Liver (tissue), 9 donors: ENCODE measurements around the gene PPDPF. TPM values are rescaled to one million over a fixed set of nuclear protein-coding genes. Genes with fewer than 3 reads are reported as not detected.

Source experiments
- DNase-seq: peaks from one replicate; pipeline ENCODE4 v3.0.0-alpha.2; 2017; ENCODE audit warnings: low spot score
- H3K27ac ChIP-seq, 2 donors: one replicate each; pipeline ENCODE4 v1.7.0; 2013; ENCODE audit warnings: inconsistent platforms in 2 of 2, low read length in 2 of 2, control low read depth in 1 of 2, low read depth in 1 of 2, mild to moderate bottlenecking in 1 of 2
- H3K27me3 ChIP-seq, 4 donors: one replicate each; pipeline versions ENCODE4 v1.6.1 to v1.7.0; 2013; ENCODE audit warnings: low read length in 3 of 4, inconsistent platforms in 1 of 4, mild to moderate bottlenecking in 1 of 4, moderate library complexity in 1 of 4; ENCODE audit not compliant: control insufficient read depth in 4 of 4, insufficient read depth in 4 of 4
- H3K36me3 ChIP-seq, 4 donors: one replicate each; pipeline versions ENCODE4 v1.6.1 to v1.7.0; 2013; ENCODE audit warnings: low read length in 3 of 4, mild to moderate bottlenecking in 3 of 4, low read depth in 1 of 4, moderate library complexity in 1 of 4; ENCODE audit not compliant: control insufficient read depth in 4 of 4, insufficient read depth in 3 of 4
- H3K4me1 ChIP-seq, 4 donors: one replicate each; pipeline versions ENCODE4 v1.6.1 to v1.7.0; 2013; ENCODE audit warnings: low read length in 3 of 4, mild to moderate bottlenecking in 3 of 4, moderate library complexity in 1 of 4; ENCODE audit not compliant: control insufficient read depth in 4 of 4, insufficient read depth in 4 of 4
- H3K4me3 ChIP-seq, 3 donors: one replicate each; pipeline versions ENCODE4 v1.6.1 to v1.7.0; 2013; ENCODE audit warnings: low read length in 3 of 3, control low read depth in 1 of 3, low read depth in 1 of 3, mild to moderate bottlenecking in 1 of 3
- H3K9ac ChIP-seq, 2 donors: one replicate each; pipeline ENCODE4 v1.7.0; 2013; ENCODE audit warnings: low read length in 2 of 2, mild to moderate bottlenecking in 2 of 2, moderate library complexity in 2 of 2, control low read depth in 1 of 2, low read depth in 1 of 2
- H3K9me3 ChIP-seq, 4 donors: one replicate each; pipeline versions ENCODE4 v1.6.1 to v1.7.0; 2013; ENCODE audit warnings: low read length in 3 of 4; ENCODE audit not compliant: control insufficient read depth in 4 of 4
- FOXA2 ChIP-seq: IDR thresholded peaks from 2 replicates; pipeline ENCODE4 v1.6.1; 2016; ENCODE audit warnings: antibody characterized with exemption
- GABPA ChIP-seq, 2 donors: IDR thresholded peaks in 1 of 2; conservative IDR thresholded peaks in 1 of 2; 2 replicates each; pipeline ENCODE4 v1.6.1; 2016; ENCODE audit warnings: antibody characterized with exemption in 2 of 2, mild to moderate bottlenecking in 1 of 2, moderate library complexity in 1 of 2
- HNF4A ChIP-seq, 2 donors: conservative IDR thresholded peaks; 2 replicates each; pipeline ENCODE4 v1.6.1; 2016; ENCODE audit warnings: antibody characterized with exemption in 2 of 2, mild to moderate bottlenecking in 2 of 2
- HNF4G ChIP-seq: IDR thresholded peaks from 2 replicates; pipeline ENCODE4 v1.6.1; 2016; ENCODE audit warnings: antibody characterized with exemption
- JUND ChIP-seq, 2 donors: IDR thresholded peaks; 2 replicates each; pipeline ENCODE4 v1.6.1; 2016; ENCODE audit warnings: antibody characterized with exemption in 2 of 2
- NR2F2 ChIP-seq: IDR thresholded peaks from 2 replicates; pipeline ENCODE4 v1.6.1; 2016; ENCODE audit warnings: antibody characterized with exemption
- RAD21 ChIP-seq, 2 donors: IDR thresholded peaks; 2 replicates each; pipeline ENCODE4 v1.6.1; 2016; ENCODE audit warnings: antibody characterized with exemption in 2 of 2, mild to moderate bottlenecking in 2 of 2
- RXRA ChIP-seq, 2 donors: IDR thresholded peaks; 2 replicates each; pipeline ENCODE4 v1.6.1; 2017 to 2018; ENCODE audit warnings: antibody characterized with exemption in 2 of 2, mild to moderate bottlenecking in 1 of 2
- SP1 ChIP-seq: IDR thresholded peaks from 2 replicates; pipeline ENCODE4 v1.6.1; 2018; ENCODE audit warnings: antibody characterized with exemption, mild to moderate bottlenecking
- TAF1 ChIP-seq: conservative IDR thresholded peaks from 2 replicates; pipeline ENCODE4 v1.6.1; 2016; ENCODE audit warnings: antibody characterized with exemption, mild to moderate bottlenecking
- YY1 ChIP-seq: IDR thresholded peaks from 2 replicates; pipeline ENCODE4 v1.6.1; 2016; ENCODE audit warnings: antibody characterized with exemption, mild to moderate bottlenecking
- WGBS: extraction: QIAGEN DNeasy Blood & Tissue Kit; methylation state at CpG from one replicate; pipeline ENCODE4 v1.1.7; 2013; 5-methylcytosine and 5-hydroxymethylcytosine counted together
- polyA plus RNA-seq, 2 donors: library from polyadenylated mRNA; stranded (reverse) in 1 of 2; unstranded in 1 of 2; fragments of 200-250 nt in 1 of 2; fragments of >200 nt in 1 of 2; fragmentation: Nextera tagmentation in 1 of 2; extraction: Ambion mirVana in 1 of 2; gene quantifications; one replicate each; pipeline versions ENCODE4 v1.2.1 to v1.2.3, GENCODE V29; 2013 to 2015
- total RNA-seq, 2 donors: library from RNA; depleted of rRNA; stranded (reverse); fragments of >200 nt; gene quantifications; one replicate each; pipeline ENCODE4 v1.2.3, GENCODE V29; 2014
- TF ChIP-seq, protein P1 (sequence below): IDR thresholded peaks from 2 replicates; pipeline ENCODE4 v1.6.1; 2016; ENCODE audit warnings: antibody characterized with exemption
- TF ChIP-seq, protein P2 (sequence below): IDR thresholded peaks from 2 replicates; pipeline ENCODE4 v1.6.1; 2016; ENCODE audit warnings: antibody characterized with exemption
- TF ChIP-seq, protein P3 (sequence below): fragments of 150-350 bp; IDR thresholded peaks from 2 replicates; pipeline ENCODE4 v1.5.1; 2017; ENCODE audit warnings: improper control_type of control experiment, low read depth, low read length; ENCODE audit not compliant: missing input control
- TF ChIP-seq, protein P4 (sequence below): IDR thresholded peaks from 2 replicates; pipeline ENCODE4 v1.6.1; 2016; ENCODE audit warnings: antibody characterized with exemption
- TF ChIP-seq, protein P5 (sequence below): IDR thresholded peaks from 2 replicates; pipeline ENCODE4 v1.6.1; 2016; ENCODE audit warnings: antibody characterized with exemption, mild to moderate bottlenecking
- donor health status: healthy.
- donor health status: healthy.
- donor health status: healthy.
- donor health status: healthy.
- donor health status: healthy.

The PPDPF gene
- total and polyA plus RNA-seq, 4 donors: 8.3 to 196 (median 25.3) TPM

DNA sequence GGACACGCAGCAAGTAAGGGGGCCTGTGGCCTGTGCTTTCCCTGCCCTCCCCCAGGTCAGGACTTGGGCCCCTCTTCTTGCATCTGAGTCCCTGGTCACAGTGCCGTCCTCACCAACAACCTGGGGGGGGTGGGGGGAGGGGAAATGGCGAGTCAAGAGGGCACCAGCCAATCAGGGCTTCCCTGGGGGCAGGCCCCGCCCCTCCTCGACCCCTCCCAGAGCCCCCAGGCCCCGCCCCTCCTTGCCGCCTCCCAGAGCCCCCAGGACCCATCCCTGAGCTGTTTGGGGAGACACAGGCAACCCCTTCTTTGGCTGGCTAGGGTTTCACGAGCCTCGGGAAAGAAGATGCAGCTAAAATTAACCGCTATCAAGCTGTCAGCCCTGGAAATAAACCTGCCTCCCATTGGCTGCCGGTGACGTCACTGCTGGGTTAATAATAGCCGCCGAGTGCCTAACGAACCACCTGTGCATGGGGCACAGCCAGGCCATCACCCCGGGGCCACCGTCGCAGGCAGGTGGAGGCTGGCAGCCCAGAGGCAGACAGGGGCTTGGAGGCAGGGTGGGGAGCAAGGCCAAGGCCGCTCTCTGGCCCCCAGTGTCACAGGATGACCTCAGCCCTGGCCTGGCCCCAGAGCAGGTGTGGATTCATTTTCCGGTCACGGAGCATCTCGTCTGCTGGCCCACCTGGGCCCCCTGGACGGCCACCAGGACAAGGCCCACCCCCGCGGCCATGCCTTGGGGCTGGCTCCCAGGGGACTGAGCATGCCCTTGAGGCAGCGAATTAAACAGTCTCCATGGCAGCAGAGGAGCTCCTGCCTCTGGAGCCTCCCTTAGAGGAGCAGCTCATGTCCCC lies 18.5 kb upstream of the PPDPF start:
- 27% methylated on average over 26 of the region's 26 CpGs for WGBS
- Histone ChIP-seq H3K4me1 (peaks cover 0 to 6% (median 2%) of the 10 kb centered on the region in 4 donors), H3K9ac (no peak overlapping the region), H3K27ac (no peak overlapping the region), H3K9me3 (peaks cover 0 to 6% (median 4%) of the 10 kb centered on the region in 4 donors), H3K36me3 (no peaks in the 10 kb centered on the region), H3K27me3 (peaks cover 0 to 9% (median 2%) of the 10 kb centered on the region in 4 donors), H3K4me3 (no peak overlapping the region)
- TF ChIP-seq, protein P1, sequence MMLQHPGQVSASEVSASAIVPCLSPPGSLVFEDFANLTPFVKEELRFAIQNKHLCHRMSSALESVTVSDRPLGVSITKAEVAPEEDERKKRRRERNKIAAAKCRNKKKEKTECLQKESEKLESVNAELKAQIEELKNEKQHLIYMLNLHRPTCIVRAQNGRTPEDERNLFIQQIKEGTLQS: no peak
- no peak for TF ChIP-seq RXRA (IDR thresholded peaks at IDR 0.05)
- no peak for TF ChIP-seq TAF1
- no peak for TF ChIP-seq YY1
- TF ChIP-seq HNF4A (conservative IDR thresholded peaks at IDR 0.05): no peak
- no peak for TF ChIP-seq HNF4G
- no peak for TF ChIP-seq FOXA2
- TF ChIP-seq, protein P2, sequence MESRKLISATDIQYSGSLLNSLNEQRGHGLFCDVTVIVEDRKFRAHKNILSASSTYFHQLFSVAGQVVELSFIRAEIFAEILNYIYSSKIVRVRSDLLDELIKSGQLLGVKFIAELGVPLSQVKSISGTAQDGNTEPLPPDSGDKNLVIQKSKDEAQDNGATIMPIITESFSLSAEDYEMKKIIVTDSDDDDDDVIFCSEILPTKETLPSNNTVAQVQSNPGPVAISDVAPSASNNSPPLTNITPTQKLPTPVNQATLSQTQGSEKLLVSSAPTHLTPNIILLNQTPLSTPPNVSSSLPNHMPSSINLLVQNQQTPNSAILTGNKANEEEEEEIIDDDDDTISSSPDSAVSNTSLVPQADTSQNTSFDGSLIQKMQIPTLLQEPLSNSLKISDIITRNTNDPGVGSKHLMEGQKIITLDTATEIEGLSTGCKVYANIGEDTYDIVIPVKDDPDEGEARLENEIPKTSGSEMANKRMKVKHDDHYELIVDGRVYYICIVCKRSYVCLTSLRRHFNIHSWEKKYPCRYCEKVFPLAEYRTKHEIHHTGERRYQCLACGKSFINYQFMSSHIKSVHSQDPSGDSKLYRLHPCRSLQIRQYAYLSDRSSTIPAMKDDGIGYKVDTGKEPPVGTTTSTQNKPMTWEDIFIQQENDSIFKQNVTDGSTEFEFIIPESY: no peak
- no peak for TF ChIP-seq RAD21 (IDR thresholded peaks at IDR 0.05)
- TF ChIP-seq, protein P3, sequence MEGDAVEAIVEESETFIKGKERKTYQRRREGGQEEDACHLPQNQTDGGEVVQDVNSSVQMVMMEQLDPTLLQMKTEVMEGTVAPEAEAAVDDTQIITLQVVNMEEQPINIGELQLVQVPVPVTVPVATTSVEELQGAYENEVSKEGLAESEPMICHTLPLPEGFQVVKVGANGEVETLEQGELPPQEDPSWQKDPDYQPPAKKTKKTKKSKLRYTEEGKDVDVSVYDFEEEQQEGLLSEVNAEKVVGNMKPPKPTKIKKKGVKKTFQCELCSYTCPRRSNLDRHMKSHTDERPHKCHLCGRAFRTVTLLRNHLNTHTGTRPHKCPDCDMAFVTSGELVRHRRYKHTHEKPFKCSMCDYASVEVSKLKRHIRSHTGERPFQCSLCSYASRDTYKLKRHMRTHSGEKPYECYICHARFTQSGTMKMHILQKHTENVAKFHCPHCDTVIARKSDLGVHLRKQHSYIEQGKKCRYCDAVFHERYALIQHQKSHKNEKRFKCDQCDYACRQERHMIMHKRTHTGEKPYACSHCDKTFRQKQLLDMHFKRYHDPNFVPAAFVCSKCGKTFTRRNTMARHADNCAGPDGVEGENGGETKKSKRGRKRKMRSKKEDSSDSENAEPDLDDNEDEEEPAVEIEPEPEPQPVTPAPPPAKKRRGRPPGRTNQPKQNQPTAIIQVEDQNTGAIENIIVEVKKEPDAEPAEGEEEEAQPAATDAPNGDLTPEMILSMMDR: no peak
- TF ChIP-seq, protein P4, sequence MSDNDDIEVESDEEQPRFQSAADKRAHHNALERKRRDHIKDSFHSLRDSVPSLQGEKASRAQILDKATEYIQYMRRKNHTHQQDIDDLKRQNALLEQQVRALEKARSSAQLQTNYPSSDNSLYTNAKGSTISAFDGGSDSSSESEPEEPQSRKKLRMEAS: no peak
- TF ChIP-seq JUND (IDR thresholded peaks at IDR 0.05): no peak
- TF ChIP-seq SP1: no peak
- TF ChIP-seq, protein P5, sequence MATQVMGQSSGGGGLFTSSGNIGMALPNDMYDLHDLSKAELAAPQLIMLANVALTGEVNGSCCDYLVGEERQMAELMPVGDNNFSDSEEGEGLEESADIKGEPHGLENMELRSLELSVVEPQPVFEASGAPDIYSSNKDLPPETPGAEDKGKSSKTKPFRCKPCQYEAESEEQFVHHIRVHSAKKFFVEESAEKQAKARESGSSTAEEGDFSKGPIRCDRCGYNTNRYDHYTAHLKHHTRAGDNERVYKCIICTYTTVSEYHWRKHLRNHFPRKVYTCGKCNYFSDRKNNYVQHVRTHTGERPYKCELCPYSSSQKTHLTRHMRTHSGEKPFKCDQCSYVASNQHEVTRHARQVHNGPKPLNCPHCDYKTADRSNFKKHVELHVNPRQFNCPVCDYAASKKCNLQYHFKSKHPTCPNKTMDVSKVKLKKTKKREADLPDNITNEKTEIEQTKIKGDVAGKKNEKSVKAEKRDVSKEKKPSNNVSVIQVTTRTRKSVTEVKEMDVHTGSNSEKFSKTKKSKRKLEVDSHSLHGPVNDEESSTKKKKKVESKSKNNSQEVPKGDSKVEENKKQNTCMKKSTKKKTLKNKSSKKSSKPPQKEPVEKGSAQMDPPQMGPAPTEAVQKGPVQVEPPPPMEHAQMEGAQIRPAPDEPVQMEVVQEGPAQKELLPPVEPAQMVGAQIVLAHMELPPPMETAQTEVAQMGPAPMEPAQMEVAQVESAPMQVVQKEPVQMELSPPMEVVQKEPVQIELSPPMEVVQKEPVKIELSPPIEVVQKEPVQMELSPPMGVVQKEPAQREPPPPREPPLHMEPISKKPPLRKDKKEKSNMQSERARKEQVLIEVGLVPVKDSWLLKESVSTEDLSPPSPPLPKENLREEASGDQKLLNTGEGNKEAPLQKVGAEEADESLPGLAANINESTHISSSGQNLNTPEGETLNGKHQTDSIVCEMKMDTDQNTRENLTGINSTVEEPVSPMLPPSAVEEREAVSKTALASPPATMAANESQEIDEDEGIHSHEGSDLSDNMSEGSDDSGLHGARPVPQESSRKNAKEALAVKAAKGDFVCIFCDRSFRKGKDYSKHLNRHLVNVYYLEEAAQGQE: no peak
- no peak for TF ChIP-seq GABPA (IDR thresholded peaks at IDR 0.05 in 1 of 2, conservative IDR thresholded peaks at IDR 0.05 in 1 of 2)
- TF ChIP-seq NR2F2: no peak
- DNase-seq: no peak
